HG03460 (cell line): Measurements from ENCODE around the gene COL4A2.

ENCODE experiments used
- ATAC-seq: cut with Tn5 transposase; IDR thresholded peaks from one replicate; pipeline ENCODE4 v1.9.1; 2021; ENCODE audit not compliant: unreplicated experiment

The COL4A2 gene

GRCh38 chr13:110338441-110339101, 31.5 kb downstream of the COL4A2 start:
- ATAC-seq, result no peak

GRCh38 chr13:110339263-110339662, 32.2 kb downstream of the COL4A2 start:
- no peak for ATAC-seq

- ATAC-seq, result no peak
These were observed 33.0 kb downstream of the COL4A2 start for GRCh38 chr13:110339975-110340550.

- peak; percentile 72 for ATAC-seq
These were observed 33.8 kb downstream of the COL4A2 start for GRCh38 chr13:110340812-110341444.

GRCh38 chr13:110341445-110342244, 34.6 kb downstream of the COL4A2 start:
- ATAC-seq, result peak; percentile 57

- no peak for ATAC-seq
These were observed 35.4 kb downstream of the COL4A2 start for GRCh38 chr13:110342474-110342873.

- no peak for ATAC-seq
These were observed 36.3 kb downstream of the COL4A2 start for GRCh38 chr13:110343241-110343865.

- ATAC-seq, result no peak
These were observed 37.2 kb downstream of the COL4A2 start for GRCh38 chr13:110344320-110344719.

GRCh38 chr13:110345266-110345665, 38.2 kb downstream of the COL4A2 start:
- no peak for ATAC-seq

- ATAC-seq, result no peak
These were observed 38.6 kb downstream of the COL4A2 start for GRCh38 chr13:110345701-110346100.

- ATAC-seq, result no peak
These were observed 39.6 kb downstream of the COL4A2 start for GRCh38 chr13:110346661-110347067.

- no peak for ATAC-seq
These were observed 40.0 kb downstream of the COL4A2 start for GRCh38 chr13:110347088-110347487.

- no peak for ATAC-seq
These were observed 40.6 kb downstream of the COL4A2 start for GRCh38 chr13:110347535-110348308.

- ATAC-seq, result no peak
These were observed 41.4 kb downstream of the COL4A2 start for GRCh38 chr13:110348309-110349105.

GRCh38 chr13:110349239-110349638, 42.2 kb downstream of the COL4A2 start:
- no peak for ATAC-seq

- no peak for ATAC-seq
These were observed 43.0 kb downstream of the COL4A2 start for GRCh38 chr13:110350049-110350448.

GRCh38 chr13:110350509-110350908, 43.4 kb downstream of the COL4A2 start:
- ATAC-seq, result no peak

GRCh38 chr13:110351636-110352420, 44.7 kb downstream of the COL4A2 start:
- ATAC-seq, result no peak

GRCh38 chr13:110352735-110353134, 45.7 kb downstream of the COL4A2 start:
- ATAC-seq, result no peak
